ENCODE measurements around the gene HMCN2. TPM values are rescaled to one million over a fixed set of nuclear protein-coding genes. Genes with fewer than 3 reads are reported as not detected.
"Not testable (repeated sequence)": the region's sequence is repeated elsewhere in the genome, so short reads cannot be mapped to it uniquely, and the experiment has no call there.

HMCN2 gene
- total RNA-seq, 1 donor from 2014 or later: not detected

DNA sequence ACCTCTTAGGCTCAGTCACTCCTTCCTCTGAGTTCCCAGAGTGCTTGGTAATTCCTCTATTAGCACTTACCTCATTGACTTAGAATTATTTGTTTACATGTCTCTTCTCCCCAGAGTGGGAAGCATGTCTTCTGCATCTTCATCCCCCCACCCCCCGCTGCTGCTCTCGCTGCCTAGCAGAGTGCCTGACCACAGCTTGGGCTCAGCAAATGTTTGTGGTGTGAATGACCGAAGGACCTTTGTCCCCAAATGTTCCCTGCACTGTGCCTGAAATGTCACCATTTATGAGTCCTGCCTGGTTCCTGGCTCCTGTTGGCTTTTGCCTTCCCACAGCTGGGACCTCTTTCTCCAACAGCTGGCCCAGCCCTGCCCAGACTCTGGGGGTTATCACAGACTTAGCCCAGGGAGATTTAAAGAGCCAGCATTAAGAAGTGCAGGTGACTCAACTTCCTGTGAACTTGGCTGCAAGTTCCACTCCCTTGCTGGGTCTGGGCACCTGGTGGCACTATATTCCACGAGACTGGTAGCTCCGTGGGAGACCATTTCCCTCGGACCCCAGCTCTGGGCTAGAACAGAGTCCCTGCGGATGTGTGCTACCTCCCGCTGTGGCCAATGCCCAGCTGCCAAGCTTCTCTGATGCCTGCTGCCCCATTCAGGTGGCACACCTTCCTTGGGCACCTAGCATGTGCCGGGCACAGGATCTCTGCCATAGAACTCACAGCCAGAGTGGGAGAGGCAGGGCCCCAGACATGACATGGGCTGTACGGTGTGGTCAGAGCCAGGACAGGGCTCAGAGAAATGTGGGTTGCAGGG, 1.8 kb upstream of the HMCN2 start:
- Mint-ChIP-seq H3K9me3 (no peaks in the 10 kb centered on the region), H3K27ac (no peak overlapping the region), H3K36me3 (ENCODE audit: low read depth) (no peaks in the 10 kb centered on the region), H3K27me3 (peaks cover 58% of the 10 kb centered on the region), H3K4me1 (no peaks in the 10 kb centered on the region), H3K4me3 (no peak overlapping the region)
- no peak for DNase-seq
- intact Hi-C loops (cut with micrococcal nuclease): no loop called here

- Mint-ChIP-seq H3K27ac (no peak overlapping the region), H3K4me1 (no peaks in the 10 kb centered on the region)
These were observed 878 bp upstream of the HMCN2 start for GRCh38 chr9:130264414-130265350.

GRCh38 chr9:130266236-130267098, 907 bp downstream of the HMCN2 start:
- Mint-ChIP-seq H3K4me1 (no peaks in the 10 kb centered on the region), H3K4me3 (no peak overlapping the region), H3K27ac (no peak overlapping the region), H3K27me3 (peaks cover 53% of the 10 kb centered on the region), H3K36me3 (ENCODE audit: low read depth) (no peaks in the 10 kb centered on the region), H3K9me3 (no peaks in the 10 kb centered on the region)
- no peak for DNase-seq
- intact Hi-C loops (cut with micrococcal nuclease): no loop called here

More at GRCh38 chr9:130264414-130265350, 878 bp upstream of the HMCN2 start:
- Mint-ChIP-seq H3K36me3 (ENCODE audit: low read depth) (no peaks in the 10 kb centered on the region), H3K27me3 (peaks cover 57% of the 10 kb centered on the region), H3K9me3 (no peaks in the 10 kb centered on the region), H3K4me3 (no peak overlapping the region)
- intact Hi-C loops (cut with micrococcal nuclease): no loop called here
- no peak for DNase-seq

GRCh38 chr9:130267930-130268329, 2.4 kb downstream of the HMCN2 start:
- intact Hi-C loops (cut with micrococcal nuclease): no loop called here
- no peaks in the 10 kb centered on the region for H3K9me3 Mint-ChIP-seq
- H3K4me1 Mint-ChIP-seq: no peaks in the 10 kb centered on the region
- DNase-seq: no peak
- peaks cover 53% of the 10 kb centered on the region for H3K27me3 Mint-ChIP-seq
- H3K27ac Mint-ChIP-seq: no peak overlapping the region
- H3K36me3 Mint-ChIP-seq (ENCODE audit: low read depth): no peaks in the 10 kb centered on the region
- no peak overlapping the region for H3K4me3 Mint-ChIP-seq

DNA sequence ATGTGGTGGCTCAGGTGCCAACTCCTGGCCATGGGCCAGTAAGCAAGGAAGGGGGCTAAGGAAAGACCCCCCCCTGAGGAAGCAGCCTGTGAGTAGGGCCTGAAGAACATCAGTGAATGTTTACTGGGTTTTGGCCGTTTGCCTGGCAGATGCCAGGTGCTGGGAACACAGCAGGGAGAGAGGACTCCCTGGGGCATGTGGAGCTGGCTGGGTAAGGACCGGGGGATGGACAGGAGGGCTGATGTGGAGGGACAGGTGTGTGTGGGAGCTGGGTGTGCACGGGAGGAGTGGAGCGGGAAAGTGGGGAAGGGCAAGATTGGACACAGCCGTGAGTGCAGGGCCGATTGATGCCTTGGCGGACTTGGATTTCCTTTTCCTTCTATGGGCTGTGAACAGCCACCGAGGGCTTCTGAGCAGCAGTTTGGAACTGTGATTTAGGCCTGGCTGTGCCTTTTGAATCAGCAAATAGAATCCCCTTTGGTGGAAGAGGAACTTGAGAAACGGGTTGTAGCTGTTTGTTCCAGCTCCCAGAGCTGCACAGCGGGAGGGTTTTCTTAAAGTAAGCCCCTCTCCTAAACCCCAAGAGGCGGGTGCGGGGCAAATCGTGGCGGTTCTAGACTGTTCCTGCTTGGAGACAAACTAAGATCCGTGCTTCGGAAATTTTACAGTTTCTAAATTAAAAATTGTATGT, 3.1 kb downstream of the HMCN2 start:
- Mint-ChIP-seq H3K9me3 (no peaks in the 10 kb centered on the region), H3K27me3 (peaks cover 49% of the 10 kb centered on the region), H3K36me3 (ENCODE audit: low read depth) (no peaks in the 10 kb centered on the region), H3K4me1 (no peaks in the 10 kb centered on the region), H3K27ac (no peak overlapping the region), H3K4me3 (no peak overlapping the region)
- intact Hi-C loops (cut with micrococcal nuclease): no loop called here
- no peak for DNase-seq

- Mint-ChIP-seq H3K4me3 (no peak overlapping the region), H3K36me3 (ENCODE audit: low read depth) (no peaks in the 10 kb centered on the region), H3K27ac (no peak overlapping the region), H3K9me3 (no peaks in the 10 kb centered on the region), H3K4me1 (no peaks in the 10 kb centered on the region), H3K27me3 (peaks cover 33% of the 10 kb centered on the region)
- DNase-seq: no peak
- intact Hi-C loops (cut with micrococcal nuclease): no loop called here
These were observed 5.9 kb downstream of the HMCN2 start for GRCh38 chr9:130271473-130271872.

- Mint-ChIP-seq H3K36me3 (ENCODE audit: low read depth) (no peaks in the 10 kb centered on the region), H3K27ac (no peak overlapping the region), H3K27me3 (peaks cover 11% of the 10 kb centered on the region)
These were observed 9.6 kb downstream of the HMCN2 start for GRCh38 chr9:130275156-130275555.

GRCh38 chr9:130276121-130276520, 10.6 kb downstream of the HMCN2 start:
- H3K36me3 Mint-ChIP-seq (ENCODE audit: low read depth): no peaks in the 10 kb centered on the region
- intact Hi-C loops (cut with micrococcal nuclease): no loop called here
- no peak for DNase-seq
- no peak overlapping the region for H3K4me3 Mint-ChIP-seq
- H3K27me3 Mint-ChIP-seq: peaks cover 10% of the 10 kb centered on the region
- no peaks in the 10 kb centered on the region for H3K9me3 Mint-ChIP-seq
- H3K4me1 Mint-ChIP-seq: no peaks in the 10 kb centered on the region
- H3K27ac Mint-ChIP-seq: no peak overlapping the region

More at GRCh38 chr9:130275156-130275555, 9.6 kb downstream of the HMCN2 start:
- DNase-seq: no peak
- H3K9me3 Mint-ChIP-seq: no peaks in the 10 kb centered on the region
- H3K4me1 Mint-ChIP-seq: no peaks in the 10 kb centered on the region
- no peak overlapping the region for H3K4me3 Mint-ChIP-seq
- intact Hi-C loops (cut with micrococcal nuclease): no loop called here

DNA sequence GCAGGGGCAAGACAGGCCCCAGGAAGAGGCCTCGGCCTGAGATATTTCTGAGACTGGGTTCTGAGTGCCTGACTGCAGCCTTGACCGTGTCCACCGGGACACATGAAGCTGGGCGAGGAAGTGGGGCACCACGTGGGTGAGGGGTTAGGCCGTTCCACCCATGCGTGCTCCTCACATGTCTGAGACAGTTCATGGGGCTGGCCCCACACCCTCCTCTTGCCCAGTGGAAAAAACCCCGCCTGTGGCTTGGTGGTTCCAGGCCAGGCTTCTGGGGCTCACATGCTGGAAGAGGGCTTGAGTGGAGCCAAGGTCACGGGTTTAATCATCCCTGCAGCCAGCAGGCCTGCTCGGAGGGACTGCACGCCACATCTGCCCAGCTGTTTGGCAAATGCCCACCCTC, 11.4 kb downstream of the HMCN2 start:
- DNase-seq: no peak
- intact Hi-C loops (cut with micrococcal nuclease): no loop called here
- Mint-ChIP-seq H3K4me1 (no peaks in the 10 kb centered on the region), H3K4me3 (no peak overlapping the region), H3K9me3 (no peaks in the 10 kb centered on the region), H3K27me3 (peaks cover 11% of the 10 kb centered on the region), H3K27ac (no peak overlapping the region), H3K36me3 (ENCODE audit: low read depth) (no peaks in the 10 kb centered on the region)

- intact Hi-C loops (cut with micrococcal nuclease); H3K27me3 Mint-ChIP-seq: not testable (repeated sequence)
These were observed 12.0 kb downstream of the HMCN2 start for GRCh38 chr9:130277525-130277924.

GRCh38 chr9:130283539-130284248, 18.1 kb downstream of the HMCN2 start:
- intact Hi-C loops (cut with micrococcal nuclease): no loop called here
- no peaks in the 10 kb centered on the region for H3K4me1 Mint-ChIP-seq
- no peak for DNase-seq
- no peak overlapping the region for H3K27ac Mint-ChIP-seq
- H3K36me3 Mint-ChIP-seq (ENCODE audit: low read depth): no peaks in the 10 kb centered on the region
- no peak overlapping the region for H3K4me3 Mint-ChIP-seq
- H3K27me3 Mint-ChIP-seq: peaks cover 3% of the 10 kb centered on the region
- no peaks in the 10 kb centered on the region for H3K9me3 Mint-ChIP-seq

More at GRCh38 chr9:130277525-130277924, 12.0 kb downstream of the HMCN2 start:
- not testable (repeated sequence) for H3K27ac Mint-ChIP-seq; DNase-seq; H3K4me3 Mint-ChIP-seq; H3K36me3 Mint-ChIP-seq (ENCODE audit: low read depth); H3K4me1 Mint-ChIP-seq; H3K9me3 Mint-ChIP-seq

- no peaks in the 10 kb centered on the region for H3K36me3 Mint-ChIP-seq (ENCODE audit: low read depth)
- no peaks in the 10 kb centered on the region for H3K4me1 Mint-ChIP-seq
- no peak for DNase-seq
- no peak overlapping the region for H3K27ac Mint-ChIP-seq
- no peaks in the 10 kb centered on the region for H3K9me3 Mint-ChIP-seq
- no peak overlapping the region for H3K4me3 Mint-ChIP-seq
- peaks cover 3% of the 10 kb centered on the region for H3K27me3 Mint-ChIP-seq
- intact Hi-C loops (cut with micrococcal nuclease): no loop called here
These were observed 18.7 kb downstream of the HMCN2 start for GRCh38 chr9:130284249-130284625.

All from activated CD4-positive, alpha-beta T cell treated with anti-CD3 and anti-CD28 coated beads, Interleukin-2, amount 10 ng/mL, durations not matched to agents 24 days and 14 days (primary cell).